ENCODE data around the gene ZNF675.
"Not testable (repeated sequence)": the region's sequence is repeated elsewhere in the genome, so short reads cannot be mapped to it uniquely, and the experiment has no call there.

Gene ZNF675

GRCh38 chr19:23686621-23687423, at the start of gene ZNF675:
Gene ZNF675, minus strand, starts transcription at chr19:23687212. Its CDS starts 179 bp downstream, at chr19:23687033.
- peak; percentile 64 to 83 (median 64) for DNase-seq (ENCODE audit: low read depth in 3 of 3)

GRCh38 chr19:23730729-23731465, 43.9 kb upstream of the ZNF675 start:
- DNase-seq (ENCODE audit: low read depth in 3 of 3), result not testable (repeated sequence)

- DNase-seq (ENCODE audit: low read depth in 3 of 3), result not testable (repeated sequence)
Measured at GRCh38 chr19:23724161-23724560, 37.1 kb upstream of the ZNF675 start.

- DNase-seq (ENCODE audit: low read depth in 3 of 3), result no peak
Measured at GRCh38 chr19:23718802-23719201, 31.8 kb upstream of the ZNF675 start.

- DNase-seq (ENCODE audit: low read depth in 3 of 3), result no peak
Measured at GRCh38 chr19:23716792-23717191, 29.8 kb upstream of the ZNF675 start.

DNA sequence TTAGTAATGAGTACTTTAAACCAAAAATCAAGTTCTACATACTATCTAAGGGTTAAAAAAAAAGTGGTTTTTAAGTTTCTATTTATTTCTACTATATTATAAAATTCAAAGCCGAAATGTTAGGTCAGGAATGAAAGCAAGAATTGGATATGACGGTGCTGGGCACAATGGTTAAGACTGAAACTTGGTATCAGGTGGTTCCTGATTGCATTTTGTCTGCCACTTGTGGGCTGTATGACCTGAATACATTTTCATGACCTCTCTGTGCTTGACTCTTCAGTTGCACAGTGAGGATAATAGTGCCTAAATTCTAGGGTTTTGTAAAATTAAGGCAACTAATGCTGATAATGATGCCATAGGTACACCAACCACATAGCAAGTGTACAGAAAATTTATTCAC, 22.3 kb upstream of the ZNF675 start:
- DNase-seq (ENCODE audit: low read depth in 3 of 3), result no peak

GRCh38 chr19:23706657-23707056, 19.6 kb upstream of the ZNF675 start:
- DNase-seq (ENCODE audit: low read depth in 3 of 3), result no peak

GRCh38 chr19:23699521-23699860, 12.5 kb upstream of the ZNF675 start:
- DNase-seq (ENCODE audit: low read depth in 3 of 3), result no peak

DNA sequence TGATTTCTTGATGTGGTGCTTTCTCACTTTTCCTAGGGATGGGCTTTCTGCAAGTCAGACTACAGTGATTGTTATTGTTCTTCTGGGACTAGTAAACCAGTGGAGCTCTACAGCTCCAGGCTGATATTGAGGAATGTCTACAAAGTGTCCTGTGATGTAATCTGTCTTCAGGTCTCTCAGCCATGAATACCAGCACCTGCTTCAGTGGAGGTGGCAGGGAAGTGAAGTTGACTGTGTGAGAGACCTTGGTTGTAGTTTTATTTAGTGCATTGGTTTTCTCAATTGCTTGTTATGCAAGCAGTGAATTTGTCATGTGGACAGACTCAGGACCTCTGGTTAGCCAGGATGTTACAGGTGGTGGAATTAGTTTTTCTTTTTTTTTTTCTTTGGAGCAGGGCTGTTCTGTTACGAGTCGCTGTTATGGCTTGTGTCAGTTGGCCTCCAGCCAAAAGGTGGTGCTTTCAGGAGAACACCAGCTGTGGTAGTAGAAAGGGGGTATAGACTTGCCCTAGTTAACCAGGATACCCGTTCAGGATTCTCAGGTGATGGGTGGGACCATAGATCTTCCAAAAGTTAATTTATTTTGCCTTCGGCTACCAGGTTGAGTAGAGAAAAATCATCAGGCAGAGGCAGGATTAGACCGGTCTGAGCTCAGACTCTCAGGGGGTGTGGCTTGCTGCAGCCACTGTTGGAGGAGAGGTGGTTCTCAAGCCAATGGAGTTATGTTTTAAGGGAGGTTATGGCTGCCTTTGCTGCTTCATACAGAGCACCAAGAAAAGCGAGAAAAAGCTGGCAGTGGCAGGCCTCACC, 11.9 kb upstream of the ZNF675 start:
- no peak for DNase-seq (ENCODE audit: low read depth in 3 of 3)

DNA sequence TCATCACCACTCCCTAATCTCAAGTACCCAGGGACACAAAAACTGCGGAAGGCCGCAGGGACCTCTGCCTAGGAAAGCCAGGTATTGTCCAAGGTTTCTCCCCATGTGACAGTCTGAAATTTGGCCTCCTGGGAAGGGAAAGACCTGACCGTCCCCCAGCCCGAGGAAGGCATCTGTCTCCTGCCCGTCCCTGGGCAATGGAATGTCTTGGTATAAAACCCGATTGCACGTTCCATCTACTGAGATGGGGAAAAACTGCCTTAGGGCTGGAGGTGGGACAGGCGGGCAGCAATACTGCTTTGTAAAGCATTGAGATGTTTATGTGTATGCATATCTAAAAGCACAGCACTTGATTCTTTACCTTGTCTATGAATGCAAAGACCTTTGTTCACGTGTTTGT, 5.9 kb upstream of the ZNF675 start:
- DNase-seq (ENCODE audit: low read depth in 3 of 3), result not testable (repeated sequence)

DNA sequence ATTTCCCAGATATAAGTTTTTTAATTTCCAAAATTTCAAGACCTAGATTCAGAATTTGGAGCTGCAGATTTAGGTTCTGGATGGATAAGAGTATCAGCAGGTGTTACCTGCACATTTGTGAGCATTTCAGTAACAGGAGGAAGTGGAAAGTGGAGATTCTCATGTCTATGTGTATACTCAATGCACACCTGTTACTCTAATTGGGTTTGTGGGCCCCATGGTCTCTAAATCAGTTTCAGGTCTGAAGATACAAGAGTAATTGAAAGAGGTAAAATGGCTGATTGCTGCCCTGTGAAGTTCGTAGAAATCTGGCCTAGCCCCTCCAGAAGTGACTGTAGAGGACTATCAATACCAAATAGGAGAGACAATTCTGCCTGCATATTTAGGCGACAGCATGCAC, 13.9 kb downstream of the ZNF675 start:
- DNase-seq (ENCODE audit: low read depth in 3 of 3), result no peak

- not testable (repeated sequence) for DNase-seq (ENCODE audit: low read depth in 3 of 3)
Measured at GRCh38 chr19:23668606-23669005, 18.4 kb downstream of the ZNF675 start.

DNA sequence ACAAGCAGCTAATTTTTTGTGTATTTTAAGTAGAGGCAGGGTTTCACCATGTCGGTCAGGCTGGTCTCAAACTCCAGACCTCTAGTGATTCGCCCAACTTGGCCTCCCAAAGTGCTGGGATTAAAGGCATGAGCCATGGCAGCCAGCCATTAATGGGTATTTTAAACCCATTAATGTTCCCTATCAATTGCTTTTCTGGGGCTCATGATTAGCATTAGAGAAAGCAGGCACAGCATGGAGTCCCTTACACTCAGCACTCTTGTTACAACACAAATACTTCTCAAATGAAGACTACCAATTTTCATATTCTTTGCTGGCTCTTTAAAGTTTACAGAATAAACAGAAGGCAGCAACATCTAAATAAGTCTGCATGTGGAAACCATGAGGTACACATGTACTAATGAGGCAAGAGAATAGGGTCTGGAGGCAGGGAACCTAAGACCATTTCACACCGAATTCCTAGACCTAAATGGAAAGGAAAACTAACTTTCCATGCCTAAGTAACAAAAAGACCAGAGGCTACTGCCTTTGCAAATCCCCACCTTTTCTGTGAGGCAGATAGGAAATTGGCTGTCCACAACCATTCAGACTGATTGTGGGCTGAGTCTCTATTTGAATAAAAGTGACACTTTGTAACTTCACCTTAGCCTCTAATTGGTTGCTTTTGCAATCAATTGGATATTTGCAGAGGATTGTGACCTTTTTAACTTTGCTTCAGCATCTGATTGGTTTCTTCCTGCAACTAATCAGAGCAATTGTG, 21.2 kb downstream of the ZNF675 start:
- no peak for DNase-seq (ENCODE audit: low read depth in 3 of 3)

DNA sequence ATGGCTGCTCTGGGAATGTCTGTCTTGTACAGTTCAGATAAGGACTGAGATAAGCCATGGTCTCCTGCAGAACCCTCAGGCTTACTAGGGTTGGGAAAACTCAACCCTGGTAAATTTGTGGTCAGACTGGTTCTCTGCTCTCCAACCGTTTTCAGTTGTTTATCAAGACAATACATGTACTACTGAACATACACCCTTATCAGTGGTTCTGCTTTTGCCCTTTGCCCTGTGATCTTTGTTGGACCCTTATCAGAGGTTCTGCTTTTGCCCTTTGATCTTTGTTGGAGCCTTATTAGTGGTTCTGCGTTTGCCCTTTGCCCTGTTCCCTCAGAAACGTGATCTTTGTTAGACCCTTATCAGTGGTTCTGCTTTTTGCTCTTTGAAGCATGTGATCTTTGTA, 37.2 kb downstream of the ZNF675 start:
- not testable (repeated sequence) for DNase-seq (ENCODE audit: low read depth in 3 of 3)
